Panc1 (cell line): ENCODE results near the gene CD3D.

Experiments
- CTCF ChIP-seq: fragments of 450-650 bp; IDR thresholded peaks from 2 replicates; pipeline ENCODE4 v1.5.1; 2017; ENCODE audit warnings: mild to moderate bottlenecking
- REST ChIP-seq, 2 experiments: IDR thresholded peaks; 2 replicates each; pipeline ENCODE4 v1.6.1; 2011 to 2012; ENCODE audit warnings: low read depth in 2 of 2, control low read depth in 1 of 2, low read length in 1 of 2, mild to moderate bottlenecking in 1 of 2, moderate library complexity in 1 of 2; ENCODE audit not compliant: insufficient read depth in 1 of 2

GRCh38 chr11:118338637-118339061, 3.9 kb downstream of the CD3D start:
- TF ChIP-seq REST (IDR thresholded peaks at IDR 0.05; ENCODE audit: insufficient read depth in 1 of 2, low read depth in 2 of 2, low read length in 1 of 2) = no peak
- TF ChIP-seq CTCF = no peak
